ENCODE results near the gene IER5L. TPM values are rescaled to one million over a fixed set of nuclear protein-coding genes. Genes with fewer than 3 reads are reported as not detected.

The IER5L gene
- total and polyA plus RNA-seq, 2 donors from 2014 or later, result 18.0 to 46.9 TPM

- TF ChIP-seq, protein P1, sequence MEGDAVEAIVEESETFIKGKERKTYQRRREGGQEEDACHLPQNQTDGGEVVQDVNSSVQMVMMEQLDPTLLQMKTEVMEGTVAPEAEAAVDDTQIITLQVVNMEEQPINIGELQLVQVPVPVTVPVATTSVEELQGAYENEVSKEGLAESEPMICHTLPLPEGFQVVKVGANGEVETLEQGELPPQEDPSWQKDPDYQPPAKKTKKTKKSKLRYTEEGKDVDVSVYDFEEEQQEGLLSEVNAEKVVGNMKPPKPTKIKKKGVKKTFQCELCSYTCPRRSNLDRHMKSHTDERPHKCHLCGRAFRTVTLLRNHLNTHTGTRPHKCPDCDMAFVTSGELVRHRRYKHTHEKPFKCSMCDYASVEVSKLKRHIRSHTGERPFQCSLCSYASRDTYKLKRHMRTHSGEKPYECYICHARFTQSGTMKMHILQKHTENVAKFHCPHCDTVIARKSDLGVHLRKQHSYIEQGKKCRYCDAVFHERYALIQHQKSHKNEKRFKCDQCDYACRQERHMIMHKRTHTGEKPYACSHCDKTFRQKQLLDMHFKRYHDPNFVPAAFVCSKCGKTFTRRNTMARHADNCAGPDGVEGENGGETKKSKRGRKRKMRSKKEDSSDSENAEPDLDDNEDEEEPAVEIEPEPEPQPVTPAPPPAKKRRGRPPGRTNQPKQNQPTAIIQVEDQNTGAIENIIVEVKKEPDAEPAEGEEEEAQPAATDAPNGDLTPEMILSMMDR (IDR thresholded peaks at IDR 0.05; ENCODE audit: borderline replicate concordance, extremely low read depth, insufficient read depth), result no peak
- no peak overlapping the region for H3K9ac ChIP-seq (ENCODE audit: low read length in 3 of 3)
- DNase-seq (peak in 1 of 5 donors; percentile 54), FAIRE-seq (no peak)
- H3K4me3 ChIP-seq (ENCODE audit: low read length in 3 of 3), result no peak overlapping the region
- no peaks in the 10 kb centered on the region for H3K36me3 ChIP-seq (ENCODE audit: control insufficient read depth in 2 of 3, insufficient read depth in 3 of 3, low read length in 3 of 3)
- H3K4me1 ChIP-seq (ENCODE audit: control insufficient read depth in 2 of 3, insufficient read depth in 2 of 3, low read depth in 1 of 3, low read length in 3 of 3), result peaks cover 0 to 2% (median 0%) of the 10 kb centered on the region in 3 donors
- H3K27ac ChIP-seq (ENCODE audit: low read depth in 2 of 2, low read length in 2 of 2), result no peak overlapping the region
- intact Hi-C loops (cut with DNase I), result no loop called here
- no peaks in the 10 kb centered on the region for H3K9me3 ChIP-seq (ENCODE audit: control insufficient read depth in 2 of 3, insufficient read depth in 1 of 3, low read length in 3 of 3)
- H3K27me3 ChIP-seq (ENCODE audit: control insufficient read depth, insufficient read depth, low read length), result no peaks in the 10 kb centered on the region
These were observed 23.8 kb upstream of the IER5L start for GRCh38 chr9:129201866-129202265.

GRCh38 chr9:129201289-129201688, 23.2 kb upstream of the IER5L start:
- intact Hi-C loops (cut with DNase I), result no loop called here
- peaks cover 0 to 2% (median 0%) of the 10 kb centered on the region in 3 donors for H3K4me1 ChIP-seq (ENCODE audit: control insufficient read depth in 2 of 3, insufficient read depth in 2 of 3, low read depth in 1 of 3, low read length in 3 of 3)
- no peaks in the 10 kb centered on the region for H3K36me3 ChIP-seq (ENCODE audit: control insufficient read depth in 2 of 3, insufficient read depth in 3 of 3, low read length in 3 of 3)
- DNase-seq (no peak), FAIRE-seq (no peak)
- TF ChIP-seq, protein P1 (IDR thresholded peaks at IDR 0.05; ENCODE audit: borderline replicate concordance, extremely low read depth, insufficient read depth), result no peak
- H3K9me3 ChIP-seq (ENCODE audit: control insufficient read depth in 2 of 3, insufficient read depth in 1 of 3, low read length in 3 of 3), result no peaks in the 10 kb centered on the region
- no peak overlapping the region for H3K4me3 ChIP-seq (ENCODE audit: low read length in 3 of 3)
- H3K27me3 ChIP-seq (ENCODE audit: control insufficient read depth, insufficient read depth, low read length), result no peaks in the 10 kb centered on the region
- H3K27ac ChIP-seq (ENCODE audit: low read depth in 2 of 2, low read length in 2 of 2), result no peak overlapping the region
- no peak overlapping the region for H3K9ac ChIP-seq (ENCODE audit: low read length in 3 of 3)

GRCh38 chr9:129200255-129200654, 22.2 kb upstream of the IER5L start:
- no peak overlapping the region for H3K9ac ChIP-seq (ENCODE audit: low read length in 3 of 3)
- peaks cover 0 to 2% (median 0%) of the 10 kb centered on the region in 3 donors for H3K4me1 ChIP-seq (ENCODE audit: control insufficient read depth in 2 of 3, insufficient read depth in 2 of 3, low read depth in 1 of 3, low read length in 3 of 3)
- DNase-seq, result no peak
- no peaks in the 10 kb centered on the region for H3K9me3 ChIP-seq (ENCODE audit: control insufficient read depth in 2 of 3, insufficient read depth in 1 of 3, low read length in 3 of 3)
- TF ChIP-seq, protein P1 (IDR thresholded peaks at IDR 0.05; ENCODE audit: borderline replicate concordance, extremely low read depth, insufficient read depth), result no peak
- FAIRE-seq, result no peak
- intact Hi-C loops (cut with DNase I), result no loop called here
- no peak overlapping the region for H3K27ac ChIP-seq (ENCODE audit: low read depth in 2 of 2, low read length in 2 of 2)
- H3K27me3 ChIP-seq (ENCODE audit: control insufficient read depth, insufficient read depth, low read length), result no peaks in the 10 kb centered on the region
- no peaks in the 10 kb centered on the region for H3K36me3 ChIP-seq (ENCODE audit: control insufficient read depth in 2 of 3, insufficient read depth in 3 of 3, low read length in 3 of 3)
- no peak overlapping the region for H3K4me3 ChIP-seq (ENCODE audit: low read length in 3 of 3)

DNA sequence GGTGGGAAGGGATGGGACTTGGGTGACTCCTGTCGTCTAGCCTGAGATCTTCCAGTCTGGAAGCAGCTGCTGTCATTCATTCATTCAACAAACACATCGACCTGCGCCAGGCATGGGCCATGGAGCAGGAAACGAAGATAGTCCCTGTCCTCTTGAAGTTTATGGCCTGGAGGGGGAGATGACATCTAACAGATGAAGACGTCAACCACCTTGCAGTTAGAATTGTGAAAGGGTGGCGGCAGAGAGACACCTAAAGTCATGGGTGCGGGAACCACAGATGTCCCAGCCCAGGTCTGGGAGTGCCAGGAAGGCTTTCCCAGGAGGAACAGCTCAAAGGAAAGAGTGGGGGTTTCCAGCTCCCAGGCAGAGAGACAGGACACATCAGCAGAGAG, 21.0 kb upstream of the IER5L start:
- Histone ChIP-seq H3K27me3 (ENCODE audit: control insufficient read depth, insufficient read depth, low read length) (no peaks in the 10 kb centered on the region), H3K4me1 (ENCODE audit: control insufficient read depth in 2 of 3, insufficient read depth in 2 of 3, low read depth in 1 of 3, low read length in 3 of 3) (peaks cover 0 to 2% (median 0%) of the 10 kb centered on the region in 3 donors), H3K9me3 (ENCODE audit: control insufficient read depth in 2 of 3, insufficient read depth in 1 of 3, low read length in 3 of 3) (no peaks in the 10 kb centered on the region), H3K36me3 (ENCODE audit: control insufficient read depth in 2 of 3, insufficient read depth in 3 of 3, low read length in 3 of 3) (no peaks in the 10 kb centered on the region), H3K9ac (ENCODE audit: low read length in 3 of 3) (no peak overlapping the region), H3K27ac (ENCODE audit: low read depth in 2 of 2, low read length in 2 of 2) (peak overlapping the region in 1 of 2 donors; percentile 78), H3K4me3 (ENCODE audit: low read length in 3 of 3) (no peak overlapping the region)
- no peak for DNase-seq
- FAIRE-seq, result no peak
- TF ChIP-seq, protein P1 (IDR thresholded peaks at IDR 0.05; ENCODE audit: borderline replicate concordance, extremely low read depth, insufficient read depth), result no peak
- intact Hi-C loops (cut with DNase I), result no loop called here

Measured in kidney (tissue), 14 donors.